IMR-90 (cell line): ENCODE data around the gene TRIM49D1. TPM values are rescaled to one million over a fixed set of nuclear protein-coding genes. Genes with fewer than 3 reads are reported as not detected.
"Not testable (repeated sequence)": the region's sequence is repeated elsewhere in the genome, so short reads cannot be mapped to it uniquely, and the experiment has no call there.

Experiments used
- ATAC-seq: fragments of 200-7000 bp; cut with Tn5 transposase; 2 replicates; pipeline ENCODE4 v1.9.1; 2020; ENCODE audit warnings: low read depth, mild to moderate bottlenecking, moderate library complexity
- BruUV-seq: library from RNA; stranded (reverse); fragments of 400-500 nt; replicated peaks from 2 replicates; lab custom pipeline; 2021; lab: Mats Ljungman, UMichigan
- CTCF ChIA-PET: fragments of 300-600 bp; formaldehyde crosslinking; extraction: SDS; loops from one replicate; lab custom pipeline; 2021; ENCODE audit warnings: antibody characterized with exemption; lab: Yijun Ruan, JAX
- POLR2A ChIA-PET: fragments of 300-600 bp; sonication (Branson Sonifier 250); formaldehyde crosslinking; loops from one replicate; lab custom pipeline; 2022; ENCODE audit warnings: antibody characterized with exemption; ENCODE audit not compliant: unreplicated experiment; lab: Charles Lee
- DNase-seq: peaks from one replicate; pipeline ENCODE4 v3.0.0; 2013
- H2AFZ ChIP-seq: replicated peaks from 2 replicates; pipeline ENCODE3; 2013; ENCODE audit warnings: low read length, mild to moderate bottlenecking; ENCODE audit not compliant: poor library complexity
- H2AK5ac ChIP-seq: 2 replicates; pipeline ENCODE4 v1.6.1; 2013; ENCODE audit warnings: low read depth, low read length, inconsistent platforms
- H2AK9ac ChIP-seq: replicated peaks from 2 replicates; pipeline ENCODE3; 2013; ENCODE audit warnings: mild to moderate bottlenecking, low read depth, low read length, moderate library complexity; ENCODE audit not compliant: poor library complexity
- H2BK120ac ChIP-seq: 2 replicates; pipeline ENCODE4 v1.6.1; 2013; ENCODE audit warnings: low read depth, low read length, inconsistent platforms
- H2BK15ac ChIP-seq: 3 replicates; pipeline ENCODE4 v1.6.1; 2013; ENCODE audit warnings: low read depth, low read length, inconsistent platforms
- H2BK20ac ChIP-seq: 2 replicates; pipeline ENCODE4 v1.6.1; 2013; ENCODE audit warnings: low read depth, mild to moderate bottlenecking, inconsistent platforms, low read length, moderate library complexity
- H2BK5ac ChIP-seq: 2 replicates; pipeline ENCODE4 v1.6.1; 2013; ENCODE audit warnings: mild to moderate bottlenecking, low read depth, low read length, inconsistent platforms; ENCODE audit not compliant: poor library complexity, severe bottlenecking
- H3K14ac ChIP-seq: replicated peaks from 2 replicates; pipeline ENCODE4 v1.6.1; 2013; ENCODE audit warnings: low read depth, low read length, inconsistent platforms
- H3K18ac ChIP-seq: 2 replicates; pipeline ENCODE4 v1.6.1; 2013; ENCODE audit warnings: low read depth, low read length, control low read depth
- H3K23ac ChIP-seq: 2 replicates; pipeline ENCODE4 v1.6.1; 2013; ENCODE audit warnings: low read depth, low read length, inconsistent platforms
- H3K27ac ChIP-seq: 2 replicates; pipeline ENCODE4 v1.5.1; 2013; ENCODE audit warnings: mild to moderate bottlenecking, control low read depth, low read length; ENCODE audit not compliant: insufficient read depth
- H3K27me3 ChIP-seq: 2 replicates; pipeline ENCODE4 v1.6.1; 2013; ENCODE audit warnings: low read length; ENCODE audit not compliant: control insufficient read depth, insufficient read depth
- H3K36me3 ChIP-seq: 2 replicates; pipeline ENCODE4 v1.6.1; 2013; ENCODE audit warnings: low read length, mixed read lengths; ENCODE audit not compliant: control insufficient read depth, insufficient read depth
- H3K4ac ChIP-seq: 2 replicates; pipeline ENCODE4 v1.6.1; 2013; ENCODE audit warnings: low read depth, low read length, inconsistent platforms
- H3K4me1 ChIP-seq: 2 replicates; pipeline ENCODE4 v1.6.1; 2013; ENCODE audit warnings: low read length, mixed read lengths; ENCODE audit not compliant: control insufficient read depth, insufficient read depth
- H3K4me2 ChIP-seq: 2 replicates; pipeline ENCODE4 v1.6.1; 2013; ENCODE audit warnings: low read depth, mild to moderate bottlenecking, control low read depth, low read length, moderate library complexity
- H3K4me3 ChIP-seq: 2 replicates; pipeline ENCODE4 v1.5.1; 2013; ENCODE audit warnings: low read depth, mild to moderate bottlenecking, control low read depth, low read length, moderate library complexity; ENCODE audit not compliant: insufficient read depth
- H3K56ac ChIP-seq: 2 replicates; pipeline ENCODE4 v1.6.1; 2013; ENCODE audit warnings: low read length, inconsistent platforms; ENCODE audit not compliant: insufficient read depth; ENCODE audit errors: extremely low read depth
- H3K79me1 ChIP-seq, 2 experiments: 2 replicates each; pipeline ENCODE4 v1.6.1; 2013; ENCODE audit warnings: low read length in 2 of 2, inconsistent platforms in 1 of 2, low read depth in 1 of 2
- H3K9ac ChIP-seq: 2 replicates; pipeline ENCODE4 v1.6.1; 2013; ENCODE audit warnings: low read depth, low read length, control low read depth
- H3K9me1 ChIP-seq: 2 replicates; pipeline ENCODE4 v1.6.1; 2013; ENCODE audit warnings: low read length, inconsistent platforms; ENCODE audit not compliant: insufficient read depth
- H3K9me3 ChIP-seq: 2 replicates; pipeline ENCODE4 v1.6.1; 2013; ENCODE audit warnings: low read length; ENCODE audit not compliant: control insufficient read depth, insufficient read depth
- H4K20me1 ChIP-seq: 2 replicates; pipeline ENCODE4 v1.6.1; 2013; ENCODE audit warnings: low read length, inconsistent platforms; ENCODE audit not compliant: insufficient read depth
- H4K5ac ChIP-seq: 2 replicates; pipeline ENCODE4 v1.6.1; 2013; ENCODE audit warnings: mild to moderate bottlenecking, low read depth, low read length, control low read depth
- H4K8ac ChIP-seq, 2 experiments: 2 replicates each; pipeline ENCODE4 v1.6.1; 2013; ENCODE audit warnings: low read depth in 2 of 2, low read length in 2 of 2, control low read depth in 1 of 2, inconsistent platforms in 1 of 2
- H4K91ac ChIP-seq: 2 replicates; pipeline ENCODE4 v1.6.1; 2013; ENCODE audit warnings: low read depth, low read length, inconsistent platforms; ENCODE audit not compliant: insufficient read depth
- WGBS, 2 experiments: methylation state at CpG; one replicate each; pipeline versions ENCODE4 v1.1.5 to v1.1.7; 2013; ENCODE audit warnings: missing lambda C conversion rate in 2 of 2; ENCODE audit not compliant: insufficient read length in 1 of 2; ENCODE audit errors: extremely low coverage in 2 of 2; 5-methylcytosine and 5-hydroxymethylcytosine counted together
- dilution Hi-C: fragments of 300-500 bp; cut with HindIII; formaldehyde crosslinking; loops from one replicate; pipeline ENCODE4 v1.14.3; 2018; ENCODE audit warnings: low sequenced_read_pairs; ENCODE audit not compliant: unreplicated experiment
- in situ Hi-C: fragments of 300-500 bp; cut with MboI; formaldehyde crosslinking; loops from 3 replicates; pipeline ENCODE4 v1.14.3; 2019; ENCODE audit warnings: low sequenced_read_pairs, inconsistent platforms, mixed read lengths
- intact Hi-C: fragments of 100-400 bp; cut with micrococcal nuclease; formaldehyde crosslinking; loops from 2 replicates; pipeline ENCODE4 v1.10.0; 2022
- microRNA-seq, 2 experiments: library from miRNA; stranded (forward) in 1 of 2; unstranded in 1 of 2; fragments of 10-50 nt in 1 of 2; fragments of <30 nt in 1 of 2; gene quantifications in 1 of 2; microRNA quantifications in 1 of 2; one replicate each; pipeline versions ENCODE3 to v1.1.0; 2013 to 2020; ENCODE audit not compliant: insufficient read depth in 1 of 2, insufficient read length in 1 of 2, unreplicated experiment in 1 of 2
- polyA plus RNA-seq, 3 experiments: library from polyadenylated mRNA; depleted of rRNA; stranded (reverse); fragments of >200 nt; gene quantifications; 2 replicates each; pipeline ENCODE4 v1.2.3, GENCODE V29; 2012; ENCODE audit warnings: low replicate concordance in 1 of 3
- small RNA-seq, 5 experiments: library from RNA; depleted of rRNA; stranded (forward); fragments of <200 nt; gene quantifications; one replicate each; pipeline ENCODE3, GENCODE V24; 2012
- total RNA-seq: library from RNA; depleted of rRNA; stranded (reverse); fragments of >200 nt; gene quantifications from 2 replicates; pipeline ENCODE4 v1.2.3, GENCODE V29; 2012; rRNA removed

Gene TRIM49D1
- total and polyA plus RNA-seq, 2 of the 4 experiments (the other 2 are of a cell fraction), result not detected

DNA sequence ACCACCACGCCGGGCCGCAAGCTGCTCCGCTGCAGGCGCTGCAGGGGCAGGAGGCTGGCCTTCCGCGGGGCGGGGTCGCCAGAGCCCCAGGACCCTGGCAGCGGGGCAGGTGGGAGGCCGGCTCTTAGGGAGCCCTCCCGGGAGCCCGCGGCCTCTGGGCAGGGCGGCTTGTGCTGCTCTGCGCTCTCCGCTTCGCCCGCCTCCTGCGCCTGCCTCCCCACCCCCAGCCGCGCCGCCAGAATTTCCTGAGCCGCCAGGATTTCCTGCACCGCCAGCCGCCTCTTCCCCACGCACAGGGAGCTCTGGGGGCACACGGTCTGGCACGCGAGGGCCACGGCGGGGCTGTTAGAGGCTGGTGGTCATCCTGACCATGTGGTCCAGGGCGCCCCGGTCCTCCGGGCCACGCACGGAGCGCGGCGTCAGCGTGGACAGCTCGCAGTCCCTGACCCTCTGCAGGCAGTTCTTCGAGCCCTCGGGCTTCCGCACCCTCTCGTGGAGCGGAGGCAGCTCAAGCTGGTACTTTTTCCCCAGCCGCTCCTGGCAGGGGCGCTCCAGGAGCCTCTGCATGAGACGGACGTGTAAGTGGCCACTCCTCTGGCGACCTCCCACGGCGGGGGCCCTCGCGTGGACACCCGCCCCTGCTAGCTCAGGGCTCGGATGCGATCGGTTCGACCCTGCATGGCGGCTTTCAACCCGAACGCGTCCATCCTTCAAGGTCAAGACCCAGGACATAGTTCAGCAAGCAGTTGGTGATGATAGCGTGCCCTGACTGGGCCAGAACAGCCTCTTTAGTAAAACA, 57.9 kb downstream of the TRIM49D1 start:
- H2BK15ac ChIP-seq, H3K4me1 ChIP-seq, H3K56ac ChIP-seq, H3K18ac ChIP-seq, H2BK120ac ChIP-seq, DNase-seq, H2BK5ac ChIP-seq, H4K5ac ChIP-seq, H3K9me3 ChIP-seq, BruUV-seq, H3K36me3 ChIP-seq, in situ Hi-C loops, ATAC-seq, H2BK20ac ChIP-seq, H4K20me1 ChIP-seq, H3K27ac ChIP-seq, dilution Hi-C loops, H4K91ac ChIP-seq, POLR2A ChIA-PET, H3K9ac ChIP-seq, intact Hi-C loops, H3K4me3 ChIP-seq, H4K8ac ChIP-seq, CTCF ChIA-PET, H3K79me1 ChIP-seq, H2AFZ ChIP-seq, H2AK9ac ChIP-seq, H3K27me3 ChIP-seq, H3K9me1 ChIP-seq, H3K23ac ChIP-seq, H2AK5ac ChIP-seq, H3K4me2 ChIP-seq, H3K14ac ChIP-seq, H3K4ac ChIP-seq: not testable (repeated sequence)
- 0% methylated on average over 8 of the region's 66 CpGs; no CpG with 5 or more reads in 1 of the 2 experiments for WGBS, 2 experiments

Small RNA genes lying within 50 kb of the gene (microRNA-seq; reads per million reads assigned to microRNA genes)
- gene AP004607.1 (ENCODE audit: insufficient read depth, insufficient read length), result not detected

Small RNA genes lying within 50 kb of the gene (small RNA-seq; reads per million reads assigned to genes)
- gene AP004607.1, result 0 reads per million in 5 experiments

Other genes starting within 250 kb of the TRIM49D1 start
- gene TRIM77, start 211.9 kb downstream of the TRIM49D1 start, total RNA-seq, result not detected in 2 replicates
- gene TRIM77, start 211.9 kb downstream of the TRIM49D1 start, polyA plus RNA-seq (2012; rRNA removed), result not detected in 2 replicates
- not detected in 2 replicates for gene TRIM49, start 113.7 kb downstream of the TRIM49D1 start, total RNA-seq
- gene TRIM49, start 113.7 kb downstream of the TRIM49D1 start, polyA plus RNA-seq (2012; rRNA removed), result not detected in 2 replicates
- not detected in 2 replicates for gene TRIM64B, start 43.8 kb downstream of the TRIM49D1 start, total RNA-seq
- gene TRIM64B, start 43.8 kb downstream of the TRIM49D1 start, polyA plus RNA-seq (2012; rRNA removed), result not detected in 2 replicates
- gene TRIM49D2, start 1.8 kb upstream of the TRIM49D1 start, total RNA-seq, result not detected in 2 replicates
- gene TRIM49D2, start 1.8 kb upstream of the TRIM49D1 start, polyA plus RNA-seq (2012; rRNA removed), result not detected in 2 replicates
- not detected in 2 replicates for gene TRIM64, start 43.8 kb upstream of the TRIM49D1 start, total RNA-seq
- not detected in 2 replicates for gene TRIM64, start 43.8 kb upstream of the TRIM49D1 start, polyA plus RNA-seq (2012; rRNA removed)
- gene TRIM49C, start 108.9 kb upstream of the TRIM49D1 start, total RNA-seq, result not detected in 2 replicates
- gene TRIM49C, start 108.9 kb upstream of the TRIM49D1 start, polyA plus RNA-seq (2012; rRNA removed), result not detected in 2 replicates
- not detected in 2 replicates for gene UBTFL1, start 163.7 kb upstream of the TRIM49D1 start, total RNA-seq
- gene UBTFL1, start 163.7 kb upstream of the TRIM49D1 start, polyA plus RNA-seq (2012; rRNA removed), result not detected in 2 replicates
- under 0.01 TPM in 1 of 2 replicates, not detected in the other for gene NAALAD2, start 212.4 kb upstream of the TRIM49D1 start, total RNA-seq
- gene NAALAD2, start 212.4 kb upstream of the TRIM49D1 start, polyA plus RNA-seq (2012; rRNA removed), result 0.09 TPM in 1 of 2 replicates, not detected in the other